Measurements from ENCODE around the gene PRXL2B.

The PRXL2B gene

GRCh38 chr1:2635361-2636010 lies 48.9 kb downstream of the PRXL2B start:
- DNase-seq (ENCODE audit: low read depth in 2 of 2) = no peak

- DNase-seq (ENCODE audit: low read depth in 2 of 2) = no peak
Measured at GRCh38 chr1:2636733-2637132, 50.2 kb downstream of the PRXL2B start.

GRCh38 chr1:2637442-2638145 lies 51.0 kb downstream of the PRXL2B start:
- no peak for DNase-seq (ENCODE audit: low read depth in 2 of 2)

- DNase-seq (ENCODE audit: low read depth in 2 of 2) = no peak
Measured at GRCh38 chr1:2638466-2639115, 52.0 kb downstream of the PRXL2B start.

GRCh38 chr1:2639203-2639602 lies 52.6 kb downstream of the PRXL2B start:
- no peak for DNase-seq (ENCODE audit: low read depth in 2 of 2)

GRCh38 chr1:2639607-2640521 lies 53.3 kb downstream of the PRXL2B start:
- no peak for DNase-seq (ENCODE audit: low read depth in 2 of 2)

- DNase-seq (ENCODE audit: low read depth in 2 of 2) = no peak
Measured at GRCh38 chr1:2640626-2641025, 54.0 kb downstream of the PRXL2B start.
